ENCODE measurements around the gene PLCB3. TPM values are rescaled to one million over a fixed set of nuclear protein-coding genes. Genes with fewer than 3 reads are reported as not detected.
A peak's percentile ranks its signal among the peaks of the same experiment; 100 is the strongest.

Gene PLCB3
- total RNA-seq, 2 donors from 2014 or later, result 7.5 to 15.5 TPM

- peaks cover 0 to 35% of the 10 kb centered on the region in 2 donors for H3K4me1 ChIP-seq
- no peak for TF ChIP-seq CTCF (IDR thresholded peaks at IDR 0.05)
- H3K36me3 ChIP-seq, result no peaks in the 10 kb centered on the region
- H3K9me3 ChIP-seq, result no peaks in the 10 kb centered on the region
- H3K27ac ChIP-seq, result no peak overlapping the region
- H3K4me3 ChIP-seq, result no peak overlapping the region
- DNase-seq (ENCODE audit: low spot score), result no peak
- H3K27me3 ChIP-seq, result peaks cover 10 to 19% of the 10 kb centered on the region in 2 donors
Observed at GRCh38 chr11:64289002-64289564, 37.8 kb downstream of the PLCB3 start.

- Histone ChIP-seq H3K27me3 (peaks cover 10 to 19% of the 10 kb centered on the region in 2 donors), H3K27ac (no peak overlapping the region), H3K4me3 (peak overlapping the region in 1 of 2 donors; percentile 49), H3K36me3 (no peaks in the 10 kb centered on the region), H3K9me3 (no peaks in the 10 kb centered on the region), H3K4me1 (peaks cover 0 to 33% of the 10 kb centered on the region in 2 donors)
- DNase-seq (ENCODE audit: low spot score), result no peak
- TF ChIP-seq CTCF (IDR thresholded peaks at IDR 0.05), result no peak
Observed at GRCh38 chr11:64290352-64291261, 39.3 kb downstream of the PLCB3 start.

- Histone ChIP-seq H3K27ac (no peak within 1 kb of the TSS), H3K4me3 (peak within 1 kb of the TSS; percentile 12 to 49), H3K36me3 (no peaks in the 10 kb centered on the region), H3K4me1 (peaks cover 0 to 27% of the 10 kb centered on the region in 2 donors), H3K27me3 (peaks cover 10 to 19% of the 10 kb centered on the region in 2 donors), H3K9me3 (no peaks in the 10 kb centered on the region)
- DNase-seq (ENCODE audit: low spot score), result no peak
- TF ChIP-seq CTCF (IDR thresholded peaks at IDR 0.05), result no peak
Observed at GRCh38 chr11:64291262-64291751, 40.0 kb downstream of the PLCB3 start, which contains the start of gene KCNK4. Gene KCNK4, plus strand, starts transcription at chr11:64291302. Its CDS starts 1,717 bp downstream, at chr11:64293019.

DNA sequence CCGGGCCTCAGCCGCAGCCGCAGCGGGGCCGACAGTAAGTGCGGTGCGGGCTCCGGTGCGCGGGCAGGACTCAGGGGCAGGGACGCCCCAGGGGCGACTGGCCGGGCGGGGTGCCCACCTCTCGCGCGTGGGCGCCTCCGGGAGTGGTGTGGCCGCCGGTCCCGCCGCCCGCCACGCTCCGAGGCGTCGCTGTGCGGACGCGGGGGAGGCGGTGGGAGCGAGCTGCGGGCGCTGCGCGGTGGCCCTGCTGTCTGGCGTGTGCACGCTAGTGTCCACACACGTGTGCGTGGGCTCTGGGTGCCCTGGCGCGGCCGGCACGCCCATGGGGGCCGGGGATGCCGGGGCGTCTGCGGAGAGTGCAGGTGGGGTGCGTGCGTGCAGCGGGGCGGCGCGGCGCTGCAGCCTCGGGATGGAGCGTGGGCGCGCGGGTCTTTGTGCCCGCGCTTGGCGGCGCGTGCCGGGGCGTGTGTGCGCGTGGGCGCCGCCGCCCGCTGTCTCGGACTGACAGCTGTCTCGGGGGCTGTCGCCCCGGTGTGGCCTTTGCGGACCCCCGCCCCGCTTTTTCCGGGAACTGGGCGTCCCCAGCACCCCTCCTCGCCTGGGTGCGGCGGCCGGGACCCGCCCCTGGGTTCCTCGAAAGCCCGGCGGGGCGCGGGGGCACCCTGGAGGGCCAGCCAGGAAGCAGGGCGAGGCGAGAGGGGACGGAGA, 40.6 kb downstream of the PLCB3 start:
- Histone ChIP-seq H3K4me1 (peaks cover 0 to 21% of the 10 kb centered on the region in 2 donors), H3K9me3 (no peaks in the 10 kb centered on the region), H3K36me3 (no peaks in the 10 kb centered on the region), H3K27ac (no peak overlapping the region), H3K4me3 (peak overlapping the region in 1 of 2 donors; percentile 49), H3K27me3 (peaks cover 13 to 23% of the 10 kb centered on the region in 2 donors)
- no peak for DNase-seq (ENCODE audit: low spot score)
- no peak for TF ChIP-seq CTCF (IDR thresholded peaks at IDR 0.05)

DNA sequence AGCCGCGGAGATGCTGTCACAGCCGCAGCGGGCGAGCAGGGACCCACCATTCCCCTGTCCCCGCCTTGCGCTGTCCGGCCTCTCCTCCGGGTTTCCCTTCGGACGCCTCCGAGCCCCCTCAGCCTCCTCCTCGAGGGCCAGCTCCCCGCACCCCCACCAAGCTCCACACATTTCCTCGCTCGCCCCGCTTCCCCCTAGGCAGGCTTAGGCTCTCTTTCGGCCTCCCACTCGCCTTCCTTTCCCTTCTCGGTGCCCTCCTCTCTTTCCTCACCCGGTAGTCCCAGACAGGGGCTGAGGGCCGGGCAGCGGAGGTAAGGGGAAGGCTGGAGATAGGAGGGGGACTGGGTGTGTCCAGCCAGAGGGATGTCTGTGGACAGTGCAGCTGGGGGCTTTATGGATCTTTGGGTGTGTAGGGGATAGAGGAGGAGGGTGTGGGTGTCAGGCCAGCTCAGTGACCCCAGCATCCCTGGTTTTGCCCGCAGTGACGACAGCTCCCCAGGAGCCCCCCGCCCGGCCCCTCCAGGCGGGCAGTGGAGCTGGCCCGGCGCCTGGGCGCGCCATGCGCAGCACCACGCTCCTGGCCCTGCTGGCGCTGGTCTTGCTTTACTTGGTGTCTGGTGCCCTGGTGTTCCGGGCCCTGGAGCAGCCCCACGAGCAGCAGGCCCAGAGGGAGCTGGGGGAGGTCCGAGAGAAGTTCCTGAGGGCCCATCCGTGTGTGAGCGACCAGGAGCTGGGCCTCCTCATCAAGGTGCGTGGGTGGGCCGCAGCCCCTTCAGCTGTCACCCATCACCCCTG, 41.3 kb downstream of the PLCB3 start:
- Histone ChIP-seq H3K9me3 (no peaks in the 10 kb centered on the region), H3K36me3 (no peaks in the 10 kb centered on the region), H3K27ac (no peak overlapping the region), H3K4me1 (peaks cover 0 to 19% of the 10 kb centered on the region in 2 donors), H3K27me3 (peaks cover 20 to 28% of the 10 kb centered on the region in 2 donors), H3K4me3 (peak overlapping the region in 1 of 2 donors; percentile 49)
- no peak for DNase-seq (ENCODE audit: low spot score)
- no peak for TF ChIP-seq CTCF (IDR thresholded peaks at IDR 0.05)

Measured in right atrium auricular region (tissue), 2 donors.